DMS 273 treated with DMSO at 0.1 percent for 48 hours (cell line): ENCODE results near the gene OSBPL1A.

Source experiments
- DNase-seq: peaks from one replicate; lab custom pipeline; 2025; lab: John Stamatoyannopoulos, UW

The OSBPL1A gene

GRCh38 chr18:24267878-24268277 lies 129.7 kb downstream of the OSBPL1A start:
- DNase-seq, result no peak

GRCh38 chr18:24266131-24266530 lies 131.5 kb downstream of the OSBPL1A start:
- DNase-seq, result no peak

- DNase-seq, result no peak
Measured at GRCh38 chr18:24265502-24266064, 132.0 kb downstream of the OSBPL1A start.

GRCh38 chr18:24263050-24263449 lies 134.6 kb downstream of the OSBPL1A start:
- no peak for DNase-seq

GRCh38 chr18:24262087-24262486 lies 135.5 kb downstream of the OSBPL1A start:
- no peak for DNase-seq

- DNase-seq, result no peak
Measured at GRCh38 chr18:24259869-24260641, 137.6 kb downstream of the OSBPL1A start.

GRCh38 chr18:24254071-24254470 lies 143.6 kb downstream of the OSBPL1A start:
- no peak for DNase-seq

GRCh38 chr18:24249716-24250115 lies 147.9 kb downstream of the OSBPL1A start:
- DNase-seq, result no peak

GRCh38 chr18:24248359-24248758 lies 149.3 kb downstream of the OSBPL1A start:
- no peak for DNase-seq

GRCh38 chr18:24246143-24246542 lies 151.5 kb downstream of the OSBPL1A start:
- DNase-seq, result no peak

- no peak for DNase-seq
Measured at GRCh38 chr18:24244698-24245097, 152.9 kb downstream of the OSBPL1A start.

- DNase-seq, result no peak
Measured at GRCh38 chr18:24243677-24244076, 153.9 kb downstream of the OSBPL1A start.

GRCh38 chr18:24239341-24239740 lies 158.3 kb downstream of the OSBPL1A start:
- no peak for DNase-seq

- DNase-seq, result no peak
Measured at GRCh38 chr18:24238387-24238786, 159.2 kb downstream of the OSBPL1A start.

- DNase-seq, result no peak
Measured at GRCh38 chr18:24234850-24235418, 162.7 kb downstream of the OSBPL1A start.

- DNase-seq, result no peak
Measured at GRCh38 chr18:24234330-24234729, 163.3 kb downstream of the OSBPL1A start.

- no peak for DNase-seq
Measured at GRCh38 chr18:24232800-24233199, 164.8 kb downstream of the OSBPL1A start.

- DNase-seq, result no peak
Measured at GRCh38 chr18:24231773-24232735, 165.6 kb downstream of the OSBPL1A start.

- no peak for DNase-seq
Measured at GRCh38 chr18:24230766-24231165, 166.9 kb downstream of the OSBPL1A start.

- no peak for DNase-seq
Measured at GRCh38 chr18:24228667-24229041, 169.0 kb downstream of the OSBPL1A start.

- DNase-seq, result no peak
Measured at GRCh38 chr18:24227977-24228666, 169.5 kb downstream of the OSBPL1A start.

GRCh38 chr18:24220318-24220688 lies 177.3 kb downstream of the OSBPL1A start:
- DNase-seq, result no peak
